Placental pericyte (primary cell): ENCODE measurements around the gene HLA-DQB1. TPM values are rescaled to one million over a fixed set of nuclear protein-coding genes. Genes with fewer than 3 reads are reported as not detected.

ENCODE experiments used
- total RNA-seq: library from RNA; depleted of rRNA; stranded (reverse); fragments of >200 nt; gene quantifications from 2 replicates; pipeline ENCODE4 v1.2.3, GENCODE V29; 2012

Gene HLA-DQB1
- 0.43 TPM in 1 of 2 replicates, not detected in the other for total RNA-seq

GRCh38 chr6:32666420-32667300, at the start of gene HLA-DQB1:
TSS of gene HLA-DQB1 (minus strand) at chr6:32666657. CDS start at chr6:32666607, 50 bp downstream.

GRCh38 chr6:32637219-32637880, 29.1 kb downstream of the HLA-DQB1 start, which contains the start of gene HLA-DQA1:
TSS of gene HLA-DQA1 (plus strand) at chr6:32637406. CDS start at chr6:32637459, 53 bp downstream.

Other genes with a start within 250 kb of the HLA-DQB1 start
- gene HLA-DRA, start 226.8 kb downstream of the HLA-DQB1 start, total RNA-seq, result 0.22 and 0.72 TPM in 2 replicates
- gene HLA-DRB5, start 136.4 kb downstream of the HLA-DQB1 start, total RNA-seq, result 0.14 TPM in 1 of 2 replicates, not detected in the other
- gene HLA-DRB1, start 76.8 kb downstream of the HLA-DQB1 start, total RNA-seq, result 0.14 TPM in 1 of 2 replicates, not detected in the other
- gene HLA-DQA1, start 29.3 kb downstream of the HLA-DQB1 start, total RNA-seq, result 0.43 TPM in 1 of 2 replicates, not detected in the other
- gene HLA-DQA2, start 74.7 kb upstream of the HLA-DQB1 start, total RNA-seq, result not detected in 2 replicates
- gene HLA-DQB2, start 96.9 kb upstream of the HLA-DQB1 start, total RNA-seq, result not detected in 2 replicates
- 0.14 TPM in 1 of 2 replicates, not detected in the other for gene HLA-DOB, start 150.3 kb upstream of the HLA-DQB1 start, total RNA-seq
- 5.0 and 30.4 TPM in 2 replicates for gene TAP2, start 172.1 kb upstream of the HLA-DQB1 start, total RNA-seq
- 47.3 and 56.8 TPM in 2 replicates for gene PSMB8, start 177.4 kb upstream of the HLA-DQB1 start, total RNA-seq
- 60.0 and 115 TPM in 2 replicates for gene TAP1, start 187.0 kb upstream of the HLA-DQB1 start, total RNA-seq
- gene PSMB9, start 187.5 kb upstream of the HLA-DQB1 start, total RNA-seq, result 12.9 and 25.5 TPM in 2 replicates